CD4-positive, alpha-beta T cell (primary cell): ENCODE measurements around the gene FABP1. TPM values are rescaled to one million over a fixed set of nuclear protein-coding genes. Genes with fewer than 3 reads are reported as not detected.

Source experiments
- ATAC-seq: fragments of 200-7000 bp; cut with Tn5 transposase; one replicate; pipeline ENCODE4 v1.10.0; 2022; ENCODE audit warnings: mild to moderate bottlenecking; ENCODE audit not compliant: poor library complexity
- CTCF ChIA-PET: fragments of 350-600 bp; sonication (Branson Sonifier 250); formaldehyde crosslinking; loops from one replicate; lab custom pipeline; 2021; ENCODE audit warnings: antibody characterized with exemption, inconsistent platforms; lab: Charles Lee
- POLR2A ChIA-PET: fragments of 350-600 bp; sonication (Branson Sonifier 250); formaldehyde crosslinking; loops from one replicate; lab custom pipeline; 2021; ENCODE audit warnings: antibody characterized with exemption, inconsistent platforms; lab: Charles Lee
- DNase-seq, 14 experiments: peaks; one replicate each; pipeline ENCODE4 v3.0.0-alpha.2; 2013 to 2020; ENCODE audit warnings: mixed read lengths in 2 of 14
- H3K27ac ChIP-seq, 2 donors: one replicate each; pipeline versions ENCODE4 v1.5.1 to v1.7.0; 2013; ENCODE audit warnings: low read length in 2 of 2, low read depth in 1 of 2, mild to moderate bottlenecking in 1 of 2
- H3K27me3 ChIP-seq, 2 experiments: 1 replicate in 1 of 2; 2 replicates in 1 of 2; pipeline versions ENCODE4 v1.6.1 to v1.7.0; 2013; ENCODE audit warnings: low read length in 2 of 2, control low read depth in 1 of 2, mild to moderate bottlenecking in 1 of 2, moderate library complexity in 1 of 2; ENCODE audit not compliant: insufficient read depth in 2 of 2, control insufficient read depth in 1 of 2
- H3K36me3 ChIP-seq: one replicate; pipeline ENCODE4 v1.6.1; 2013; ENCODE audit warnings: low read length, control low read depth; ENCODE audit not compliant: insufficient read depth
- H3K4me1 ChIP-seq: one replicate; pipeline ENCODE4 v1.6.1; 2013; ENCODE audit warnings: low read length, control low read depth; ENCODE audit not compliant: insufficient read depth
- H3K4me3 ChIP-seq: one replicate; pipeline ENCODE4 v1.5.1; 2013; ENCODE audit warnings: mild to moderate bottlenecking, low read length, moderate library complexity
- H3K9me3 ChIP-seq, 2 experiments: 1 replicate in 1 of 2; 2 replicates in 1 of 2; pipeline versions ENCODE4 v1.6.1 to v1.7.0; 2013; ENCODE audit warnings: low read length in 2 of 2, mild to moderate bottlenecking in 2 of 2, control low read depth in 1 of 2, moderate library complexity in 1 of 2; ENCODE audit not compliant: control insufficient read depth in 1 of 2, insufficient read depth in 1 of 2
- H3K27ac Mint-ChIP-seq: one replicate; pipeline ENCODE4 v1.8.0; 2020; ENCODE audit warnings: mixed read lengths
- H3K27me3 Mint-ChIP-seq: one replicate; pipeline ENCODE4 v1.8.0; 2021; ENCODE audit warnings: mixed read lengths
- H3K36me3 Mint-ChIP-seq: one replicate; pipeline ENCODE4 v1.8.0; 2021; ENCODE audit warnings: low read depth, mixed read lengths
- H3K4me1 Mint-ChIP-seq: one replicate; pipeline ENCODE4 v1.8.0; 2021; ENCODE audit warnings: low read depth, mixed read lengths
- H3K4me3 Mint-ChIP-seq: one replicate; pipeline ENCODE4 v1.8.0; 2020; ENCODE audit warnings: mild to moderate bottlenecking, mixed read lengths
- H3K9me3 Mint-ChIP-seq: one replicate; pipeline ENCODE4 v1.8.0; 2020; ENCODE audit warnings: mixed read lengths
- intact Hi-C, 2 experiments: fragments of 100-400 bp; cut with DNase I in 1 of 2; cut with micrococcal nuclease in 1 of 2; formaldehyde crosslinking; loops; one replicate each; pipeline versions ENCODE4 v1.15.1 to v1.9.0; 2023 to 2025; cut with DNase I, micrococcal nuclease
- total RNA-seq, 174 experiments: library from RNA in 2 of 174; stranded (reverse) in 2 of 174; gene quantifications; one replicate each; pipeline ENCODE4 v1.2.3 and lab custom pipeline; 2021 to 2026
- TF ChIP-seq, protein P1 (sequence below): fragments of 200-600 bp; IDR thresholded peaks from one replicate; pipeline ENCODE4 v1.8.0; 2022; ENCODE audit warnings: antibody characterized with exemption, mild to moderate bottlenecking

FABP1 gene
- total RNA-seq, 2 experiments from 2014 or later: not detected

DNA sequence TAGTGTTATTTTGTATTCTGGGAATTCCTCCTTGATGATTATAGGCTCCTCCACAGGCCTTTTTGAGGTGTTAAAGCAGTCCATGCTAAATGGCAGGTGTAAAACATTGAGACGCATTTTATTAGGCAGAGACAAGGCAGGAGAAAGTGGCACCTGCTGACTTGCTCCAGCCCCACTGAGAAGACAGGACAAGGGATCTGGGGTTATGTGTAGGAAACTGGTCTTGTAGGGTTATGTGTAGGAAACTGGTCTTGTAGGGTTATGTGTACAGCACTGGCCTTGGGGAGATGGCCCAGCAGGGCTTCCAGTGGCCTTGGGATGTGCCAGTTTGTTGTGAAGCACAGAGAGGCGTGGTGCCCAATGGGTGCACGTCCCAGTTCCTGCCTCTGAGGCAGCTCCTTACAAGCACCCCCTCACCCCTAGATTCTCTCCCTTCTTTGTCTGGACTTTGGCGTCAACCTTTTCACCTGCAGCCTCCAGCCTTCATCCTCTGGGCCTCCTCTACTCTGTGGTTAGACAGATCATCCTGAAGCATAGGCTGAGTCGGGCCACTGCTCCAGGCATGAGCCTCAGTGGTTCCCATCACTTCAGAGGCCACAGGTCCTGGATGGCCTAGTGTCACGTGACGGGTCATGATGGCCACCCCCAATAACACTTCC lies 921 bp upstream of the FABP1 start:
- H3K36me3 Mint-ChIP-seq: no peaks in the 10 kb centered on the region
- no peak overlapping the region for H3K4me3 Mint-ChIP-seq
- no peaks in the 10 kb centered on the region for H3K9me3 Mint-ChIP-seq
- DNase-seq (no peak), ATAC-seq (no peak)
- H3K27me3 Mint-ChIP-seq: peaks cover 8% of the 10 kb centered on the region
- TF ChIP-seq, protein P1, sequence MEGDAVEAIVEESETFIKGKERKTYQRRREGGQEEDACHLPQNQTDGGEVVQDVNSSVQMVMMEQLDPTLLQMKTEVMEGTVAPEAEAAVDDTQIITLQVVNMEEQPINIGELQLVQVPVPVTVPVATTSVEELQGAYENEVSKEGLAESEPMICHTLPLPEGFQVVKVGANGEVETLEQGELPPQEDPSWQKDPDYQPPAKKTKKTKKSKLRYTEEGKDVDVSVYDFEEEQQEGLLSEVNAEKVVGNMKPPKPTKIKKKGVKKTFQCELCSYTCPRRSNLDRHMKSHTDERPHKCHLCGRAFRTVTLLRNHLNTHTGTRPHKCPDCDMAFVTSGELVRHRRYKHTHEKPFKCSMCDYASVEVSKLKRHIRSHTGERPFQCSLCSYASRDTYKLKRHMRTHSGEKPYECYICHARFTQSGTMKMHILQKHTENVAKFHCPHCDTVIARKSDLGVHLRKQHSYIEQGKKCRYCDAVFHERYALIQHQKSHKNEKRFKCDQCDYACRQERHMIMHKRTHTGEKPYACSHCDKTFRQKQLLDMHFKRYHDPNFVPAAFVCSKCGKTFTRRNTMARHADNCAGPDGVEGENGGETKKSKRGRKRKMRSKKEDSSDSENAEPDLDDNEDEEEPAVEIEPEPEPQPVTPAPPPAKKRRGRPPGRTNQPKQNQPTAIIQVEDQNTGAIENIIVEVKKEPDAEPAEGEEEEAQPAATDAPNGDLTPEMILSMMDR: no peak
- intact Hi-C loops: no loop called here
- H3K4me1 Mint-ChIP-seq: no peaks in the 10 kb centered on the region
- no peak overlapping the region for H3K27ac Mint-ChIP-seq
- no peaks in the 10 kb centered on the region for H3K4me1 ChIP-seq
- no peaks in the 10 kb centered on the region for H3K36me3 ChIP-seq
- no peaks in the 10 kb centered on the region for H3K9me3 ChIP-seq
- H3K27me3 ChIP-seq: no peaks in the 10 kb centered on the region
- ChIA-PET CTCF (no interaction called here), POLR2A (no interaction called here)
- no peak overlapping the region for H3K4me3 ChIP-seq
- H3K27ac ChIP-seq: no peak overlapping the region

DNA sequence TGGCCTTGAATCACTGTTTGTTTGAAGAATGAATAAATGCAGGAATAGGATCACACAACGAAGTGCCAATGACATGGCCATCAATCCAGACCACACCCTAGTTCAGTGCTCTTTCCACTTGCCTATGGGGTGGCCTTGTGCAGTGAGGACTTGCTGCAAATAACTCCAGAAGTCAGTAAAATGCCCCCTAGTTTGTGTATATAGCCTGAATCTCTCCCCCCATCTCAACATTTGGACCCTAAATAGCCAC lies 299 bp downstream of the FABP1 start:
- Mint-ChIP-seq H3K4me1 (no peaks in the 10 kb centered on the region), H3K9me3 (no peaks in the 10 kb centered on the region), H3K4me3 (no peak overlapping the region), H3K27ac (no peak overlapping the region), H3K36me3 (no peaks in the 10 kb centered on the region), H3K27me3 (peaks cover 8% of the 10 kb centered on the region)
- DNase-seq: no peak
- POLR2A ChIA-PET: no interaction called here
- CTCF ChIA-PET: no interaction called here
- no peaks in the 10 kb centered on the region for H3K4me1 ChIP-seq
- no peaks in the 10 kb centered on the region for H3K9me3 ChIP-seq
- H3K27ac ChIP-seq: no peak overlapping the region
- H3K4me3 ChIP-seq: no peak overlapping the region
- no peak for ATAC-seq
- no peaks in the 10 kb centered on the region for H3K27me3 ChIP-seq
- intact Hi-C loops: no loop called here
- TF ChIP-seq, protein P1: no peak
- no peaks in the 10 kb centered on the region for H3K36me3 ChIP-seq

DNA sequence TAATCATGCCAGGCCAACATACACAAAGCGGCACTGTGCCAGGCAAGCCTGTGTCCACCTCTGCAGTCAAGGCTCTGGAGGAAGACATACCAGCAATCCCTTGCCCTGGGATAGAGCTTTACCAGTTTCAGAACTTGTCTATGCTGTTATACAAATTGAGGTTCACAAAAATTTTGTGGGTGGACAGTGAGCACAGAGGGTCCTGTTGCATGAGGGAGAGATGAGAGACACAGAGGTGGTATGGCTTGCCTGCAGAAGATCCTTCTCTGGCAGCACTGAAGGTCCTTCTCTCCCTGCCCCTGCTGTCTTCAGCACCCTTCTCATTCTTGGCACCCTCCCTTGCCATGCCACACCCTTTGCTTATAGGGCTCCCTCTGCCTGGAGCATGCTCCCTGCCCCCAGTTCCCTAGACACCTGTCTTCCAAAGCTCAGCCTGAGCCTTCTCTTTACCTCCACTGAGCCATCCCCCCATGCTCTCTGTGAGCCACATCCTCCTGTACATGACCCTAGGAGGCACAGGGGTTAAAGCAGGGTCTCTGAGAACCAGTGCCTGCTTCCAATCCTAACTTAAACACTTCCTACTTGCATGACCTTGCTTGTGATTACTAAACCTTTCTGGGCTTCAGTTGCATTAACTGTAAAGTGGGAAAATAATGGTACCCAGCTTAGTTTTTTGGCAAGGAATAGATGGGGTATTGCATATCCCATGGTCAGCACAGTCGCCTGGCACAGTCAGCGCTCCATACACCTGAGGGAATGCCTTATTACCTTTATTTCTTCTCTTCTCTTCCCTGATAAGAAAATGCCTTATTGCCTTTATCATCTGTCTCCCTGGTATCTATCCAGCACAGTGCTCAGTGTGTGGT lies 857 bp downstream of the FABP1 start:
- Mint-ChIP-seq H3K4me1 (no peaks in the 10 kb centered on the region), H3K9me3 (no peaks in the 10 kb centered on the region), H3K27me3 (peaks cover 11% of the 10 kb centered on the region), H3K4me3 (no peak overlapping the region), H3K27ac (no peak overlapping the region), H3K36me3 (no peaks in the 10 kb centered on the region)
- Histone ChIP-seq H3K27me3 (no peaks in the 10 kb centered on the region), H3K9me3 (no peaks in the 10 kb centered on the region), H3K27ac (no peak overlapping the region), H3K4me3 (no peak overlapping the region), H3K4me1 (no peaks in the 10 kb centered on the region), H3K36me3 (no peaks in the 10 kb centered on the region)
- DNase-seq (no peak), ATAC-seq (no peak)
- ChIA-PET CTCF (no interaction called here), POLR2A (no interaction called here)
- intact Hi-C loops: no loop called here
- TF ChIP-seq, protein P1: no peak
